ENCODE data around the gene NPHP1.
"Not testable (repeated sequence)": the region's sequence is repeated elsewhere in the genome, so short reads cannot be mapped to it uniquely, and the experiment has no call there.

Gene NPHP1

DNA sequence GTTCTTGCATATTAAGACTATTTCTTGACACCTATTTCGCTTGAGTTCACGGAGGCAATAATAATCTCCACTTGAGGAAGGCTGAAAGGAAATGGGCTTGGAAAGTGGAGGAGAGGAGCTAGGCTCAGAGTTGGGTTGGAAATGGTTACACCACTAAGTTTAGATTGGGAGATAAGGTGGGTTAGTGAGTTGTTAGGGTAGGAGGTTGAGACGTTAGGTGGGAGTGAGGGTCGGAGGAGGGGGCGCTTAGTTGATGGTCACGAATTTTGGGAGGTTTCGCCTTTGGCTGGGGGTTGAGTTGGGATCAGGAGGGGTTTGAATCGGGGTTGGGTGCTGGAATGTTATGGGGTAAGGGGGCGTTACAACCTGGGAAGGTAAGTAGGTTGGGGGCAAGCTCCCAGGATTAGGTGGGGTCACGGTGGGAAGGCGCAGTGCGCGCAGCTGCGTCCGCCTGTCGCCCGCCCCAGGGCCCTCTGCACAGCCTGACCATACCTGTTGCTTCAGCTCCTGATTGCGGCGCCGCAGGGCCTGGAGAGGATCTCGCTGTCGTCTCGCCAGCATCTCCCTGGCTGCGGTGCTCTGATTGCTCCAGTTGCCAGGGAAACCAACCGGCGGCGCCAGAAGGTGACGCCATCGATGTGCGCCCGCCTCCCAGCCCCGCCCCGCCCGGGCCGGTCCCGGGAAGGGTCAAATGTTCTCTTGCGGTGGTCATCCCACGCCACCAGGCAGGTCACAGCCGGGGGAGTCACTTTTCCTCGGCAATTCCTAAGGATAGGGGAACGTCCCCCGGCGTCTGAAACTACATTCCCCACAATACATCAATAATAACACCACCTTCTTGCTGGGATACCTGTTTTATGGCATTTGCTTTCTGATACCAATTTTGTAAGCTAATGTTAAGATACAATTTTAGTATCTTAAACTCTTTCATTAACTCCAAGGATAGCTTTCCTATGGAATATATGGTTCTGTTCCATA lies at the start of gene NPHP1:
NPHP1 (minus strand) TSS at position 606 of the 978 bp plus-strand sequence; CDS start at position 561, 45 bp downstream.
- peak; percentile 92 for DNase-seq

DNA sequence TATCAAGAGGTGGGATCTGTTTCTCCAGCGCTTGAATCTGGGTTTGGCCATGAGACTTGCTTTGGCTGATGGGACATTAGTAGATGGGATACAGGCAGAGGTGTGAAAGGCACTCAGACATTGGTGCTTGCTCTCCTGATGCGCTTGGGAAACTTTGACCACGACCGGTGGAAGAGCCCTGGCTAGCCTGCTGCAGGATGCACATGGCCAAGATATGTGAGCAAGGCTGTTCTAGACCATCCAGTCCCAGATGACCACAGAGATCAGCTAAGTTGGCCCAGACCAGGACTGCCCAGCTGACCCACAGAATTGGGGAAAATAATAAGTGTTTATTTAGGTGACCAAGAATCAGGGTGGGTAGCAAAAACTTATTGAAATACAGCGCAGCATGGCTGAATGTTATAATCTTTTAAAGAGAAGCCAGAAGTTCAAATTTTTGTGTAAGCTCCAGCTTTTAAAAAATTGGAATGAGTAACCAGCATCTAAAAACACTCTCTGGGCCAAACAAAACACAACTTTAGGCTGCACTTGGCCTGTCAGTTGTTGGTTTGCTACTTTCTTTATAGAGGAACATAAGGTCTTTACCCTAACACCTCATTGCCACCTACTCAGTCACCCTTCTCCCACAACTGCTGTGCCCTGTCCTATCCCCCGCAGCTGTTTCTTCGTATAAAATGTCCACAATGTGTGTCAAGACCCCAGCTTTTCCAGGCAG lies 43.4 kb upstream of the NPHP1 start:
- peak; percentile 15 for DNase-seq

DNA sequence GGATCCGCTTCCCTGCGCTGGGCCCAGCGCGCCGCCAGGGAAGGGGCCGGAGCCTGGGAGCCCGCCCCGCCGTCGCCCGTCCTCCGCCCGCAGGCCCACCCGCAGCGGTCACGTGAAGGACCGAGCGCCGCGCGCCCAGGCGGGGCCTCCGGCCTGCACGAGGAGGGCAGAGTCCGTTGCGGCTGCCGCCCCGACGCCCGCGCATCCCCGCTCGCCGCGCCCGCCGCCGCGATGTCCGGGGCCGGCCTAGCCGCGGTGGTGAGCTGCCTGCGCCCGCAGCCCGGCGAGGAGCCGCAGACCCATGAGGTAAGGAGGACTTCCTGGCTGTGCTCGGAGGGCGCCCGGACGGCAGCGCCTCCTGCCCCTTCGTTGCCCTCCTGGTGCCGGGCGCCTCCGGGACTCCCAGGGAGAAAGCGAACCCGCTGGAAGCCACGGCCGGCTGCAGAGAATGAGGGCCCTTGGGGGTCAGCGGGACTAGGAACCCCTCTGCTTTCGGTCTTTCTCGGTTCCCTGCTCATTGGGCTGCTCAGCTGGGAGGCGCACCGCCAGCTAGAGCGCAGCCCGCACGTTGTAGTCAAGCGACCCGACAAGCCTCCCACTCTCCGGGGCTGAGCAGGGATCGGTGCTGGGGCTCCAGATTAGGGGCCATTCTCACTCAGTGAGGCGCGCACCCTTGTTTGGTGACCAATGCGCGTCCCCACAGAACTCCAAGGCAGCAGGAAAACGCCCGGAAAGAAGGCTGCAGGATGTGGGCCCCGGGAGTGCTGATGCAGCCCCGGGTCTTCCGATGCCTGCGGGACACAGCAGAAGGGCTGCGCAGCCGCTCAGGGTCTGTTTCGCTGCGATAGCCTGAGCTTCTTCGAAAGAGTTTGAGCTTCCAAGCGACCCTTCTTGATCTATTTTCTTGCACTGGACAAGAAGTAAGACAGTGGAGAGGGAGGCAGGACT lies 40.9 kb upstream of the NPHP1 start:
- DNase-seq, result not testable (repeated sequence)

DNA sequence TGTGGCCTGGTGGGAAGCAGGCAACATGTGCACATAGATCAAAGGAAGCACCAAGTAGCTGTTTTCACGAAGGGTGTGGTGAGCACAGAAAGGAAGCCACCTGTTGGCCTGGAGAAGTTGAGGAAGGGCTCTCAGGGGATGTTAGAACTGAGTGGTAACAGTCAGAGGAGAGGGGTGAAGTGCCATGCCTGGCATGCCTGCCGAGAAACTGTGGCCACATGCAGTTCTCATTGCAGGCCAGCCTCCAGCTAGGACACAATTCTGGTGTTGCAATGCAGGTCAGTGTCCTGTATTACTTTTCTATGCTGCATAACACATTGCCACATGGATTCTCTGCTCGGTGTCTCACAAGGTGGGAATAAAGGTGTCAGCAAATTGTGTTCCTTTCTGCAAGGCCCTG lies 38.5 kb upstream of the NPHP1 start:
- not testable (repeated sequence) for DNase-seq

DNA sequence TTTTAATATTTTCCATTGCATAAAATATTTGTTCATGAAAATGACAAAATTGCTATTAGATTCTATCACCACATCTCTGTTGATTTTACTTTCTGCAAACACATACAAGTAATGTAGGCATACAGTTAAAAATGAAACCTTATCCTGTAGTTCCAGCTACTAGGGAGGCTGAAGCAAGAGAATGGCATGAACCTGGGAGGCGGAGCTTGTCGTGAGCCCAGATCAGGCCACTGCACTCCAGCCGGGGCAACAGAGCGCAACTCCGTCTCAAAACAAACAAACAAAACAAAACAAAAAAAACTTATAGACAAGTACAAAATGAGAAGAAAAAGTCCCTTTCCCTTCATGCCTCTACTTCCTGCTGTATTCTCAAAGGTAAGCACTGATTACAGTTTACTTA lies 29.7 kb upstream of the NPHP1 start:
- not testable (repeated sequence) for DNase-seq

DNA sequence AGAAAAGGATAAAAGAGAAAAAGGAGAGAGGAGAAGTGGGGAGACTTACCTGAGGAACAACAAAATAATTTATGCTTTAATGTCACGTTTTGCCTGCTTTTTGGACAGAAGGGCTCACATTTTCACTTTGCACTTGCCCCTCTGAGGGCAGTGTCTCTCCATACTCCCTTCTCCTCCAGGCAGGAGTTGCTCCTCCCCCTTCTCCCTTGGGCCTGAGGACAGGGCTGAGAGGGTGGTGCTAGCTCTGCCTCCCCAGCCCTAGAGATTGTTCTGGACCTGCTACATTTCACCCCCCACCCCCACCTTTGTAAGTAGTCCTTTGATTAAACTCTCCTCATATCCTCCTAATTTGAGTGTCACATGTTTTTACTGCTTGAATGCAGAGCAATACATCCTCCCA lies 25.1 kb upstream of the NPHP1 start:
- not testable (repeated sequence) for DNase-seq

DNA sequence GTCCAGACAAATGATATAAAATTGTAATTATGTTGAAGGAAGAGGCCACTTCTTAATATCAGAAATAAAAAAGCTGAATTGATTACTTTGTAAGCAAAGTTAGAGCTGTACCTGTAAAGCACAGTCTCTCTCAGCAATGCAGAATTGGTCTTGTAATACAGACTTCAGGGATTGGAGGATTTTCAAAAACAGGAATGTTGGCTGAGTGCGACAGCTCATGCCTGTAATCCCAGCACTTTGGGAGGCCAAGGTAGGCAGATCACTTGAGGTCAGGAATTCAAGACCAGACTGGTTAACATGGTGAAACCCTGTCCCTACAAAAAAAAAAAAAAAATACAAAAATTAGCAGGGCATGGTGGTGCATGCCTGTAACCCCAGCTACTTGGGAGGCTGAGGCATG lies 17.8 kb upstream of the NPHP1 start:
- not testable (repeated sequence) for DNase-seq

DNA sequence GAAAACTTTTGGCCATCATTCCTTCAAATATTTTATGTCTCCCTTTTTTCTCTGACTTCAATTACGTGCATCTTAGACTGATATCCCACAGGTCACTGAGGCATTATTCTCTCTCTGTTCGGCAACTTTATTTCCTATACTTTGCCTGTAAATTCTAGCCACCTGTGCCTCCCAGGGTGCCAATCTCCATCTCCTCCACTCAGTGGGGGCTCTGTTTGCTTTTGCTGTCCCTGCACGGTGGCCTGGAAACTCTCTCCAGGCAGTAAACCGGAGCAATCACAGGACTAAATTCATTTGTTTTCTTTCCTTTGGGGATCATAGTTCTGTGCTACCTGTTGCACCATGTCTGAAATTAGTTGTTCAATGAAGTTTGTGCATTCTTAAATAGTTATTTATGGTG lies 17.1 kb upstream of the NPHP1 start:
- no peak for DNase-seq

DNA sequence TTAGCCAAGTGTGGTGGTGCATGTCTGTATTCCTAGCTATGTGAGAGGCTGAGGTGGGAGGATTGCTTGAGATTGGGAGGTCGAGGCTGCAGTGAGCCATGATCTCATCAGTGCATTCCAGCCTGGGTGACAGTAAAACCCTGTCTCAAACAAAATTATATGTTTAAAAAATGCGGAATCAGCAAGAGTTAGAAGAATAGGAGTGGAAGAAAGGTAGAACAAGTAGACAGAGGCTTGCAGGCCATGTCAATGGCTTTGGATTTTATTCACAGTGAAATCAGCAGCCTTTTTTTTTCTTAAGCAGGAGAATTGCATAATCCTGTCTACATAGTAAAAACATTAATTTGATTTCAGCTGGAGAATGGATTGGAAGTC lies 15.4 kb upstream of the NPHP1 start:
- no peak for DNase-seq

DNA sequence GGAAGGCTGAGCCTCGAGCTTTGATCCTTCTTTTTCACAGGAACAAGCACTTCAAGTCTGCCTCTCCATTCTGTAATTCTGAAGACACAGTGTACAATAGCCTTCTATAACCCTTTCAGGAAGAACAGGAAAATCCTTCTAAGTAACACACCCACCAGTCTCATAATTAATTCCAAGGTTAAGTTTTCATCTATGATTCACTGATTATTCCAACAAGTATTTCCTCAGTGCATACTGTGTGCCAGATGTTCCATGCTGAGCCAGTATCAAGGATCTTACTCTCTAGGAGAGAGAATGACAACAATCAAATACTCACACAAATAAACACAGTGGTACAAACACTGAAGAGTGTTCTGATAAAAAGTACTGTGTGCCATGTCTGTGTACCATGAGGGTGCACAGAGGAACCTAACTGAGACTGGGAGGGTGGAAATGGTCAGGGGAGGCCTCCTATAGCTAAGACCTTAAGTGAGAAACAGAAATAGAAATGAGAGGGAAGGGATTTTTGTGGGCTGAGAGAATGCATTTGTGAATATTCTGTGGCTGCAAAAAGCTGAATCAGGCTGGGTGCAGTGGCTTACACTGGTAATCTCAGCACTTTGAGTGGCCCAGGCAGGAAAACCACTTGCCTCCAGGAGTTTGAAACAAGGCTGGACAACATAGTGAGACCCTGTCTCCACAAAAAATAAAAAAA lies 14.8 kb upstream of the NPHP1 start:
- DNase-seq, result no peak

DNA sequence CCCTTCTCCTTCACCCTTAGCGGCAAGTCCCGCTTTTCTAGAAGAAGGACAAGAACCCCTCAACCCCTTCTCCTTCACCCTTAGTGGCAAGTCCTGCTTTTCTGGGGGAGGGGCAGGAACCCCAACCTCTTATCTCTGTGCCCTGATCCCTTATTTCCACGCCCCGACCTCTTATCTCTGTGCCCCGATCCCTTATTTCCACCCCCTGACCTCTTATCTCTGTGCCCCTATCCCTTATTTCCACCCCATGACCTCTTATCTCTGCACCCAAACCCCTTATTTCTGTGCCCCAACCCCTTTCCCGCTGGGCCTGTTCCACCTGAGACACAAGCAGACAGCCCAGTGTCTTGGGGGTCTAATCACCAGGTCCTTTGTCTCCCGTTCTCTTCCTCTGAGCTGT lies 14.1 kb upstream of the NPHP1 start:
- DNase-seq, result not testable (repeated sequence)

DNA sequence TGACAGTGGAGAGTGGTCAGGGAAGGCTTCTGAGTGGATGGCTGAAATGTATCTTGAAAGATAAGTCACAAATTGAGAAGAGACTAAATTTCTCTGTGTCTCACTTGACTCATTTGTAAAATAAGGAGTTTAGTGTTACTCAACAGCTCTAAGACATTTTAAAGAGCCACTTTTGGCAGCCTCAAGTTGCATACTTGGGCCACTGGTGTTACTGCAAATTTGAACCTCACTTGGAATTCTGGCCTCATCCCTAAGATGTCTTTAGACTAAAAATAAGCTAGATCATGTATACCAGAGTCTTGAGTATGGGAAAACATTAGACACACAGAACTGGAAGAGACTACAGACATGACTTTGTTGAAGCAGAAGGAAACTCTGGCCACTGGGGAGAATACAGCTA lies 12.0 kb upstream of the NPHP1 start:
- no peak for DNase-seq

DNA sequence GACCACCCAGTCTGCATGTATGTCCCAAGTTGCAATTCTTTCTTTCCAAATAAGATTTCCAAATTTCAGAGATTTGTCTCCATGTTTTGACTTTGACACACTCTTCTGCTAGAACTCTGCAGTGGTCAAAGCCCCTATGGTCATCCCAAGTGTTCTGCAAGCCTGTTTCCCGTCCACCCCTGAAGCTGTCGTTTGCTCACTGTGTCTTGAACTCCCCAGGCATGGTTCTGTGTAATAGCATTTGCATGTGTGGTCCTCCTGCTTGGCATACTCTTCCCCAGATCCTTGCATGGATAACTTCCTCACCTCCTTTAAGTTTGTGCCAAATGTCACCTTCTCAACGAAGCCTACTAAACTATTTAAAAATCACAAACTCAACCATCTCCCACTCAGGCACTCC lies 11.4 kb upstream of the NPHP1 start:
- DNase-seq, result no peak

DNA sequence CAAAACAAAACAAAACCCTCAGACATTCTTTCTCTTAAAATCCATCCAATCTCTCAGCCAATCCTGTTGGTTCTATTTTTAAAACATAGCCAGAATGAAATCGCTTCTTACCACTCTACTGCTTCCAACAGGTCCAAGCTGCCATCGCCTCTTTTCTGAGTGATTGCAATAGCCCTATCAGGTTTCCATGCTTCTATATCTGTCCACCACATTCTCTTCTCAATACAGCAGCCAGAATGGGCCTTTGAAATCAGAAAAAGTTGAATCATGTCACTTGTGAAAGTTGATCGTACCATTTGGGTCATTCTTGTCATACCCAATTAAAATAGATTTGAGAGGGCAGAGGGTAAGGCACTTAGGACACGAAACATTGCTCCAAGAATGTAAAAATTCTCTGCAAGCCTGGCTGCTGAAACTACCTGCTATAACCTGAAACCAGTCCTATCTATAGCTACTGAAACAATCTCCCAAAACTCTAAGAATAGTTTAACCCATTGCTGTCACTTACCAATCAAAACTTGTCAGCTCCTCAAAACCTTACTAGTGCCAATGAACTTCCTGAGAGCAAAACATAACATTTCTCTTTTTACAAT lies 10.8 kb upstream of the NPHP1 start:
- DNase-seq, result no peak

DNA sequence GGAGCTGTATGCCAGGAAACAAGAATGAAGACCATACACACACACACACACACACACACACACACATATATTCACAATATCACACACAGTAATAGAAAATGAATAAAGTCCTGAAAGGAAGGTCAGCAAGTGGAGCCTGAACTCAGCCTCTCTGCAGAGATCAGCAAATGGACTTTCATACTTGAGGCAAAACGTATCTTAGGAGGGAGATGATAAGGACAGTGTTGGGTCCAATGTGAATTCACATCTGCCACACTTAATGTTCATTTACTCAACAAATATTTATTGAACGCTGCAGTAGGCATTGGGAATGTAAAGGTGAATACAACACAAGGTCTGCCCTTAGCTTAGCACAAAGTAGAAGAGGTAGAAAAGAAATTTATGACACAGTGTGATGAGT lies 10.3 kb upstream of the NPHP1 start:
- no peak for DNase-seq

DNA sequence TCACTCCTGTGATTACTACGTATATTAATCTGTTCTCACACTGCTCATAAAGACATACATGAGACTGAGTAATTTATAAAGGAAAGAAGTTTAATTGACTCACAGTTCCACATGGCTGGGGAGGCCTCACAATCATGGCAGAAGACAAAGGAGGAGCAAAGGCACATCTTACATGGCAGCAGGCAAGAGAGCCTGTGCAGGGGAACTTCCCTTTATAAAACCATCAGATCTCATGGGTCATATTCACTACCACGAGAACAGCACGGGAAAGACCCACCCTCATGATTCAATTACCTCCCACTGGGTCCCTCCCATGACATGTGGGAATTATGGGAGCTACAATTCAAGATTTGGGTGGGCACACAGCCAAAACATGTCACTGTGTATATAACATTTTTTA lies 8.7 kb upstream of the NPHP1 start:
- not testable (repeated sequence) for DNase-seq

DNA sequence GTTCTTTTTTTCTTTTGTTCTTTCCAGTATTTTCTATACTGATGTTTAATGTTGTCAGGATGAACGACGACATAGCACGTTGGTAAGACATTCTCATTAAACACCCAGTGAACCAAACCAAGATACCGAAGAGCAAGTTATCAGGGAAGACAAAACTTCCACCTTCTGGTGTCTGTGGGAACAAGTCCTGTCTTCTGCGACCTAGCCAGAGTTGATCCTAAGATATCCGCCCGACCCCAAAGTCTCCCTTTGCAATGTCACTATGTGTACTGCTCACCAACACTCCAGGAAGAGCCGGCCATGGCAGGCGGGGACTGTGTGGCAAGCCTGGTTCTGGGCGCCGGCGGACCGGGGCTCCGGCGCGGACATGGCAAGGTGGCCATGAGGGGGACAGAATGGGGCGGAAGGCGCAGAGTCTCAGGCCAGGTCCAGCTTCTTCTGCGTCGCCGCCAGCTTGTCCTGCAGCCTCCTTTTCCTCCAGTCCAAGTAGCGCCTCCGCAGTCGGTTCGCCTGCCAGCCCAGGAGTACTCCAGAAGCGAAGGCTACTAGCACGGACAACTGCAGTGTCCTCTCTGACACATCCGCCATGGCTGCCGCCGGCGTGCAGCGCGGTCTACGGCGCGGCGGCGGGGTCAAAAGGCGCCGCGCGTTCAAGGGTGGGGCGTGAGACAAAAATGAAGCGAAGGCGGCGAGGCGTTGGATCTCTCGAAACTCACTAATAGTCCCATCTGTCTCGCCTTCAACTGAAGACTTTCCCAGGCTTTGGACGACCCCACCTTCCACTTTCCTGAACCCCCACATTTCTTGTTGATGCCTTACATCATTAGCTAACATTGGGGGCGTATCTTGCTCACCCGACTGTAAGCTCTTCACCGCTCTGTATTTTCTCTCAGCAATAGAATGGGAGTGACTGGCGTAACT lies 7.4 kb upstream of the NPHP1 start, which contains the start of gene MTLN:
MTLN (minus strand) TSS at position 610 of the 921 bp plus-strand sequence; CDS start at position 588, 22 bp downstream.
- peak; percentile 86 for DNase-seq

DNA sequence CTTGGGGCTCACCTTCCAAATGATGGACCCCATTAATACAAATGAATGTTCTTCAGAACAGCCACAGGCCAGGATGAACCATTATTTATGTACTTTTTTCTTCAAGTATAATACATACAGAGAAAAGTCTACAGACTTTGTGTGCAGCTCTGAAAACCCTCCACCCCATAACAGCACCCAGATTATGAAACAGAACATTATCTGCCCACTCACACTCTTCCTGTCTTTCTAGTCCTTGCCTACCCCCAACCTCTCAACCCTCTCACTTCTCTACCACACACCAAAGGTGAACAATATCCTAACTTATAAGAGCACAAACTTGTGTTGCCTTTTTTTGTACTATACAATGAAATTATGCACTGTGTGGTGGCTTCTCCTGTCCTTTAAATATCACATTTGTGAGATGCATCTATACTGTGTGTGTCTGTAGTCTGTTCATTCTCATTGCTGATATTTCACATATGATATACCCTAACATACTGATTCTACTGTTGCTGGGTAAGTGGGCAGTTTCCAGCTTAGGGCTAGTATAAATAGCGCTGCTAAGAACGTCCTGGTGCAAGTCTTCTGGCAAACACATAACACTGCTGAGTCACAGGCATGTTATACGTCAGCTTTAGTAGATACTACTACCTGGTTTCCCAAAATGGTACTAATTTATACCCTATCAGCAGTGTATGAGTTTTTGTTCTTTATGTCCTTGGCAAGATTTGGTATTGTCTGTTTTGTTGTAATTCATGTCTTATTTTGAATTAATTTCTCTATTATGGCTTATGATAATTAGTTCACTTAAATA lies 1.0 kb upstream of the NPHP1 start:
- DNase-seq, result no peak

DNA sequence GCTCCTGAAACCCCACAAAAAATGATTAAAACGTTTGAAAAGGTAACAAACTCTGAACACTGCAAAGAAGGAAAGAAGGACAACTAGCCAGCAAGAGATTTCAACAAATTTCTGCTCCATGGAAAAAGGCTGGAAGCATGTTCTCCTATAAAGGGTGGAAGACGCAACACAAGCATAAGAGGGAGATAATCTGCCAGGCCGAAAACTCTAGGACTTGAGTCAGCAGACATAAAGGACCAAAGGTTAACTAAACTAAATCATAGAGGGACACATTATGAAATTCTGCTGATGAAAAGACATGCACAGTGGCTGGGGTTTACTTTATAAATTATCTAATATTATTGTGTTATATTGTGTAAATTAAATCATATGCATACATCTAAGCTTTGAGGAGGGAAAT lies 6.8 kb downstream of the NPHP1 start:
- no peak for DNase-seq

DNA sequence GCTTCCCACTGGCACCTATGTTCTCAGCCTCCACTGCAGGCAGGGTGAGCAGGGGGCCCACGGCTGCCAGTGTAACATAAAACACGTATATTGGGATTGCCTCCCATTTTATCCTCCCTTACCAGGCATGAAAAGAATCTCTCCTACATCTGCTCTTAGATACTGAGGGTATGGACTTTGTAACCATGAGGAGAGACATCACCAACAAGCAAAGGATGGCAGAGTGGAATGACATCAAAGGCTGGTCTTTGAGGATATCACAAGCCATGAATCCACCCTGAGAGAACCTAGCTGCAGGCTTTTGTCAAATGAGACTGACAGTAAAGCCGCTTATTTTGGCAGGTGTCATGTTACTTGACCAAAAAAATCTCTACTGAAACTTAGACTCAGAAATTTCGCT lies 7.4 kb downstream of the NPHP1 start:
- no peak for DNase-seq
